AG04450 (cell line): ENCODE data around the gene PAPOLA. TPM values are rescaled to one million over a fixed set of nuclear protein-coding genes. Genes with fewer than 3 reads are reported as not detected.

ENCODE experiments used
- CTCF ChIA-PET: fragments of 300-600, 350-600 bp; formaldehyde crosslinking; extraction: SDS; loops from one replicate; lab custom pipeline; 2022; ENCODE audit warnings: antibody characterized with exemption, inconsistent platforms; lab: Charles Lee
- POLR2A ChIA-PET: fragments of 350-600 bp; formaldehyde crosslinking; extraction: SDS; loops from one replicate; lab custom pipeline; 2021; ENCODE audit warnings: antibody characterized with exemption, inconsistent platforms; lab: Yijun Ruan, JAX
- DNase-seq: peaks from one replicate; pipeline ENCODE4 v3.0.0-alpha.2; 2011; ENCODE audit warnings: low read depth, low spot score
- H3K27ac ChIP-seq: one replicate; pipeline ENCODE4 v1.5.1; 2012; ENCODE audit warnings: low read depth, low read length, control low read depth
- H3K27me3 ChIP-seq: one replicate; pipeline ENCODE4 v1.6.0; 2012; ENCODE audit warnings: low read length; ENCODE audit not compliant: control insufficient read depth, insufficient read depth
- H3K4me3 ChIP-seq: 2 replicates; pipeline ENCODE4 v1.5.1; 2011; ENCODE audit warnings: mild to moderate bottlenecking, low read depth, low read length, control low read depth
- H3K9me3 ChIP-seq: 2 replicates; pipeline ENCODE4 v1.5.1; 2012; ENCODE audit warnings: low read length; ENCODE audit not compliant: control insufficient read depth, insufficient read depth
- CTCF ChIP-seq: IDR thresholded peaks from 2 replicates; pipeline ENCODE4 v1.5.1; 2011; ENCODE audit warnings: low read depth, low read length, control low read depth, inconsistent platforms
- polyA plus RNA-seq: library from polyadenylated mRNA; depleted of rRNA; stranded (reverse); fragments of >200 nt; gene quantifications from 2 replicates; pipeline ENCODE4 v1.2.3, GENCODE V29; 2011

PAPOLA gene
- polyA plus RNA-seq, 1 experiment: 191 TPM

GRCh38 chr14:96567289-96567899 lies 65.2 kb downstream of the PAPOLA start:
- Histone ChIP-seq H3K9me3 (no peaks in the 10 kb centered on the region), H3K27ac (no peak overlapping the region), H3K27me3 (no peaks in the 10 kb centered on the region), H3K4me3 (no peak overlapping the region)
- POLR2A ChIA-PET: no interaction called here
- CTCF ChIA-PET: interaction anchor here (0.5 to 5.9 kb wide), 38 partner anchors 7 to 1335 kb away, joined by 3 to 122 read pairs (median 4); no protein-coding TSS in a partner anchor
- TF ChIP-seq CTCF: peak; percentile 66
- peak; percentile 2 for DNase-seq

- Histone ChIP-seq H3K4me3 (no peak overlapping the region), H3K27ac (no peak overlapping the region), H3K9me3 (no peaks in the 10 kb centered on the region), H3K27me3 (no peaks in the 10 kb centered on the region)
- CTCF ChIA-PET: interaction anchor here (1.0 to 5.9 kb wide), 11 partner anchors 11 to 284 kb away, joined by 3 to 122 read pairs (median 9); no protein-coding TSS in a partner anchor
- POLR2A ChIA-PET: no interaction called here
- DNase-seq: no peak
- TF ChIP-seq CTCF: no peak
Measured at GRCh38 chr14:96568621-96569020, 66.4 kb downstream of the PAPOLA start.

- no peaks in the 10 kb centered on the region for H3K27me3 ChIP-seq
- H3K9me3 ChIP-seq: no peaks in the 10 kb centered on the region
- no peak overlapping the region for H3K4me3 ChIP-seq
- no peak for TF ChIP-seq CTCF
- CTCF ChIA-PET: interaction anchor here (1.0 to 1.4 kb wide), 2 partner anchors 15 to 170 kb away, joined by 3 to 8 read pairs; no protein-coding TSS in a partner anchor
- no peak for DNase-seq
- POLR2A ChIA-PET: no interaction called here
- no peak overlapping the region for H3K27ac ChIP-seq
Measured at GRCh38 chr14:96571311-96571710, 69.1 kb downstream of the PAPOLA start.

- POLR2A ChIA-PET: no interaction called here
- no peaks in the 10 kb centered on the region for H3K27me3 ChIP-seq
Measured at GRCh38 chr14:96573473-96574100, 71.4 kb downstream of the PAPOLA start.

More at GRCh38 chr14:96573473-96574100, 71.4 kb downstream of the PAPOLA start:
- no peak for TF ChIP-seq CTCF
- Histone ChIP-seq H3K4me3 (no peak overlapping the region), H3K27ac (no peak overlapping the region), H3K9me3 (no peaks in the 10 kb centered on the region)
- DNase-seq: no peak
- CTCF ChIA-PET: interaction anchor here (0.8 to 4.4 kb wide), 4 partner anchors 7 to 279 kb away, joined by 3 to 20 read pairs (median 8); no protein-coding TSS in a partner anchor
